Stimulated activated CD4-positive, alpha-beta T cell treated with anti-CD3 and anti-CD28 coated beads, Interleukin-1b, Interleukin-23, amount 100 ng/mL, for 1 hour (primary cell): ENCODE measurements around the gene RAB1B.
"Not testable (repeated sequence)": the region's sequence is repeated elsewhere in the genome, so short reads cannot be mapped to it uniquely, and the experiment has no call there.

Experiments
- DNase-seq, 2 donors: peaks; one replicate each; pipeline ENCODE4 v3.0.0-alpha.2; 2020; ENCODE audit warnings: low read depth in 2 of 2

The RAB1B gene

DNA sequence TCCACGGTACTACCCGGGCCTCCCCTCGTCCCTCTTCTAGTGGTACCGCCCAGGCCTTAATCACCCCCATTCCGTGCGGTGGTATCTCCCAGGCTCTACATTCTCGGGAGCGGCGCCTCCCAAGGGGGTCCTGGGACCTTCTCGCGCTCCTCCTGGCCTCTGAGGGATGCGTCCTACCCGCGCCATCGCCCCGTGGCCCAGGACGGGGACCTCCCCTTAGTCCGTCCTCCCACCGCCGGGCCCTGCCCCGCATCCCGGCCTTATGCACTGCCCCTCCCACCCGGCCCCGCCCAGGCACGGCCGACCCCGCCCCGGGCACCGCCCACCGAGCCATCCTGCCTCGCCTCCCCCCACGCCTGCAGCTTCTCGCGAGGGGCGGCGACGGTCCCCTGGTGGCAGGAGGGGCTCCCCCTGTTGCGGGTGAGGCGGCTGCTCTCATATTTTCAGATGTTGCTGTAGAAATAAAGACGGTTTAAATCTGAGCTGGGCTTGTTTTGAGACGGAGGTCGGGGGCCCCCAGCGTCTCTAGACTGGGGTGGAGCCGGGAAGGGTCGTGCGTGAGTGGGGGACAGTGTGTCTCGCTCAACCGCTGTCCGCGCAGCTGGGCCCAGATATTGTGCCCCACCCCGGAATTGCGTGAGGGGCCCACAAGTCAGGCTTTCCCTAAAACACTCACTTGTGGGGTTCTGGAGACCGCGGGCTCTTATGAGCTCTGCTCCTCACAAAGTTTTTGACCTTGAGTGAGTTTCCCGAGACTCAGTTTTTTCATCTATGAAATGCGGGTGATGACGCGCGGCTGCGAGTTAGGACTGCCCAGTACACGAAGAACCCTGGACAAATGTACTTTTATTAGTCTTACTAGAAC lies 828 bp upstream of the RAB1B start:
- DNase-seq = peak; percentile 62 to 77

DNA sequence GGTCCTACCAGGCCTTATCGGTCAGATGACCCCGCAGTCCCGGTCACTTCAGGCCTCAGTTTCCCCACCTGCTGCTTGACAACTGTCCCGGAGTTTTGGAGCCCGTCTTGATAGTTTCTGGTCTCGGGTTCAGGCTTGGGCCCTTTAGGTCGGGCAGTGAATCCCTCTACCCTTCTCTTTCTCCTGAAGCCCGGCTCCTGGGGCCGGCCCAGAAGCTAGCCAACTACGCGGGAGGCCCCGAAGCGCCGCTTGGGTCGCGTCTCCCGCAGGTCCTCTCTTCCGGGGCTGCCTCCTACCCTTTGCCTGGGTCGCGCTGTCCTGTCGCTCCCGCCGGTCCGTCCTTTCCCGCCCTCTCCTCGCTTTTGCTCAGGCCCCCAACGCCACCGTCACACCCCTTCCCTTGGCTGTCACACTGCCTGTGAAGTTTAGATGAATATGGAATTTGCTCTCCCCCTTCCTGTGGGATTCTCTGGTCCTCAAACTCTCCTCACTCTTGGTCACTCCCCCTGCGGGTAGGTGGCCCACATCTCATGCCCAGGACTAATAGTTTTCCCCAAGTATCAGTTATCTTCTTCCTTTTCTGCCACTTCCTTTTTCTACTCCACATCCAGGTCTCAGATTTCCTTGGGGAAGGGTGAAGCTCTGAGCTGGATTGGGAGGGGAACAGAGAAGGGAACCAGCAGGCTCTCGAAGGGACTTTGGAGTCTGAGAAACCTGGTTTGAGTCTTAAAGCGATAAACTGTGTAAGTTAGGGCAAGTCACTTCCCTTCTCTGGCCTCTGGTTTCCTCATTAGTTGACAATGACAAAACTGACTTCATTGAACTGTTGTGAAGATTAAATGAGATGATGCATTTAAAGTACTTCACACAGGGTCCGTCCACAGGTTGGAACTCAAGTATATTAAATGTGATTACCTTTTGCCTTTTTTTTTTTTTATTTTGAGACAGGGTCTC lies 790 bp downstream of the RAB1B start:
- DNase-seq = no peak

DNA sequence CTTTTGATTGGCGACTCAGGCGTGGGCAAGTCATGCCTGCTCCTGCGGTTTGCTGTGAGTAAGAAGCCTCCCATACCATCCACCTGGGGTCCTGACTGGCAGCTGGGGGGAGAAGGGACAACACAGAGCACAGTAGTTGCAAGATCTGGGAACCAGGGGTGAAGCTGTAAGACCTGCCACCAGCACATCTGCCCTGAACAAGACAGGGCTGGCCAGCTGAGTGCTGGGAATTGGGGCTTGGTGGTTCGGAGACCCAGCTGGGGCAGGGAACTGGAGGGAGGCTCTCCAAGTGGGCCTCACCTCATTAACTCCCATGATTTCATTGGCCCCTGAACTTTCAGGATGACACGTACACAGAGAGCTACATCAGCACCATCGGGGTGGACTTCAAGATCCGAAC lies 3.4 kb downstream of the RAB1B start:
- DNase-seq = no peak

DNA sequence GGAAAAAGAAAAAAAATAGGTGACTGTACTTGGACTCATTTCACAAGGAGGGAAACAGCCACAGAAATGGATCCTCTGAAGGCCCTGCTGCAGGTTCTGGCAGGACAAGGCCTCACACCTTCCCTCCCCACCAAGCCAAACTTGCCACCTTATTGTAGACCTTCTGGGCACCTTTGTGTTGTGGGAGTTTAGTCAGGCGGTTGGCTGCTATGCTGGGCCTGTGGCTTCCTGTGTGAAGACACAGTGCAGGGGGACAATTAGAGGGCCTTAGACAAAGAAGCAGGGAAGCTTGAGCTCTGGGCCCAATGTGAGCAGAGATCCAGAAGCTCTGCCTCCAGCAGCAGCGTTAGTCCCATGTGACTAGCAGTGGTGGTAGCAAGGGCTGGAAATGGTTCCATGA lies 4.2 kb downstream of the RAB1B start:
- DNase-seq = no peak

- DNase-seq = no peak
Observed at GRCh38 chr11:66274219-66274618, 5.8 kb downstream of the RAB1B start.

DNA sequence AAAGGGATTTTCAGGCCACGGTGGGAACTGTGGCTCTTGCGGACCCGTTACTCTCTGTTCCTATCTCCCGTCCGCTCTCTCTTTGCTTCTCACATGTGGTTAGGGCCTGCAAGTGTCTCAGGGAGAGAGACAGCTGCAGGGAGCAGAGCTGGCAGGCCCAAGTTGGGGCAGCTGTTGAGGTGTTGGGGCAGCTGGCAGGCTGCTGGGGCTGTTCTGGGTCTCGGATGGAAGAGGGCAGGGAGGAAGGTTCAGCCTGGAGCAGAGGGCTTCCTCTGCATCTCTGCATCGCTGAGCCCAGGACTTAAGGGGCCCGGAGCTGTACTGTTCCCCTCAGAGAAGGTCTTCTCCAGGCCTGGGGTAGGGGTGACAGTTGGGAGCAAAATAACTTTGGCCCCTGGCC lies 7.0 kb downstream of the RAB1B start:
- DNase-seq = no peak

DNA sequence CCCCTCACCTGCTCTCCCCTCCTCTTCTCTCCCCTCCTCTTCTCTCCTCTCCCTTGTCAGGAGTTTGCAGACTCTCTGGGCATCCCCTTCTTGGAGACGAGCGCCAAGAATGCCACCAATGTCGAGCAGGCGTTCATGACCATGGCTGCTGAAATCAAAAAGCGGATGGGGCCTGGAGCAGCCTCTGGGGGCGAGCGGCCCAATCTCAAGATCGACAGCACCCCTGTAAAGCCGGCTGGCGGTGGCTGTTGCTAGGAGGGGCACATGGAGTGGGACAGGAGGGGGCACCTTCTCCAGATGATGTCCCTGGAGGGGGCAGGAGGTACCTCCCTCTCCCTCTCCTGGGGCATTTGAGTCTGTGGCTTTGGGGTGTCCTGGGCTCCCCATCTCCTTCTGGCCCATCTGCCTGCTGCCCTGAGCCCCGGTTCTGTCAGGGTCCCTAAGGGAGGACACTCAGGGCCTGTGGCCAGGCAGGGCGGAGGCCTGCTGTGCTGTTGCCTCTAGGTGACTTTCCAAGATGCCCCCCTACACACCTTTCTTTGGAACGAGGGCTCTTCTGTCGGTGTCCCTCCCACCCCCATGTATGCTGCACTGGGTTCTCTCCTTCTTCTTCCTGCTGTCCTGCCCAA lies 7.7 kb downstream of the RAB1B start:
- DNase-seq = no peak

- not testable (repeated sequence) for DNase-seq
Observed at GRCh38 chr11:66276619-66277018, 8.2 kb downstream of the RAB1B start.

GRCh38 chr11:66277064-66277463 lies 8.6 kb downstream of the RAB1B start:
- not testable (repeated sequence) for DNase-seq

DNA sequence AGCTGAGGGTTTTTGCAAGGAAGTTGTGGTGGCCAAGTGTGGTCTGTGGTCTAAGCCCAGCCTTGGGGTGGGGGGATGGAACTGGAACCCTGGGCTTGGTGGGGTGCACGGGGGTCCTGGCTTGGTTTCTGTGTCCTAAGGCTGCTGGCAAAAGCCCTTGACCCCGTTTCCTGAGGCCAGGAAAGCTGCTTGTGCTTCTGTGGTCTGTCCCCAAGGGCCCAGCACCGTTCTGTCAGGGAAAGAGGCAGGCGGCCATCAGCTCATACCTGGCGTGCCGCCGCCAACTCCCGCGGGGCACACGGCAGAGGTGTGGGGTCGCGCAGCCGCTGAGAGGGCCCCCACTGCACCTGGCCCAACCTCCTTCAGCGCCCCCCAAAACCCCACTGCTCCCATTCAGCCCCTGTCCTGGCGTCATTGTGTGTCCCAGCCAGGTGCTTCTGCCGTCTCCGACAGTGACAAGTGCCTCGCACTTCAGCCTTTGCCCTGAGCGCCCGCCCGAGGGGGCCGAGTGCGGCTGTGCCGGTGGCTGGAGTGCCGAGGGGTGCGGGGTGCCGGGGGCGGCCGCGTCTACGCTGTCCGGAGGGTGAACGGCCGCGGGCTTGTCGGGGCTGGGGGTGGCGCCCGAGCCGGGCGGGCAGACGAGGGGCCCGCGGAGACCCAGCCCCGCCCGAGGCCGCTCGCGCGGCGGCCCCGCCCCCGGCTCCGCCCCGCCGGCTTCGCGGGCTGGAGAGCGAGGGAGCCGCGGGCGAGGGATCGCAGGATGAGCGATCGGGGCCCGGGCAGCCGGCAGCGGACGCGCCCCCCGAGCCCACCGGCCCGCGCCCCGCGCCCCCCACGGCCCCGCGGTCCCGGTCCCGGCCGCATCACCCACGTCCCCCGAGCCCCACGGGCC lies 9.3 kb downstream of the RAB1B start, which contains the start of gene CNIH2:
Gene CNIH2 (plus strand): TSS at position 705 of the 892 bp plus-strand sequence. CDS start 282 bp downstream, outside the sequence.
- no peak for DNase-seq

DNA sequence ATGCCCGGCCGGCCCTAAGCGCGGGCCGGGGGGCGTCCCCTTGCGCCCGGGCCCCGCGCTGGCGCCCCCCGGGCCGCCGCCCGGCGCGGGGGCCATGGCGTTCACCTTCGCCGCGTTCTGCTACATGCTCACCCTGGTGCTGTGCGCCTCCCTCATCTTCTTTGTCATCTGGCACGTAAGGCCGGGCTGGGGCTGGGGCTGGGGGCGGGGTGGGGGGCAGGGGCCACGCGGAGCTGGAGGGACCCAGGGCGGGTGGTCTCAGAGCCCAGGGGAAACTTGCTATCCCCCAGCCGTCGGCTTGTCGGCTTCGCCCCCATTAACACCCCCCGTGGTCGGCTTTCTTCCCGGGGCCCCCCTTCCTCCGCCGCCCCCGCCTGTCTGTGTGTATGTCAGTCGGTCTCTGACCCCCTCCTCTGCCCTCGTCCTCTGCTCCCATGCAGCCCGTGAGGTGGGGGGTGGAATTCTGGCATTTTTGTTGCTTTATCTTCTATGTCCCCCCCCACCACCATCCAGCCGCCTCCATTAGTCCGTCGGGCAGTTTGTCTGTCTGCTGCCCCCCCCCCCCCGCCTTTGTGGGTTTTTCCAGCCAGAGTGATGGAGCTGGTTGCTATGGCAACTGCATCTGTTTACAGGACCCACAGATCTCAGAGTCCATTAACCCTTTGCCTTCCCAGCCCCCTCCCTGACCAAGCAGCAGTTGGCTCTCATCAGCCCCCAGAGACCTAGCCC lies 10.1 kb downstream of the RAB1B start:
- no peak for DNase-seq

GRCh38 chr11:66279092-66279734 lies 10.8 kb downstream of the RAB1B start:
- no peak for DNase-seq

DNA sequence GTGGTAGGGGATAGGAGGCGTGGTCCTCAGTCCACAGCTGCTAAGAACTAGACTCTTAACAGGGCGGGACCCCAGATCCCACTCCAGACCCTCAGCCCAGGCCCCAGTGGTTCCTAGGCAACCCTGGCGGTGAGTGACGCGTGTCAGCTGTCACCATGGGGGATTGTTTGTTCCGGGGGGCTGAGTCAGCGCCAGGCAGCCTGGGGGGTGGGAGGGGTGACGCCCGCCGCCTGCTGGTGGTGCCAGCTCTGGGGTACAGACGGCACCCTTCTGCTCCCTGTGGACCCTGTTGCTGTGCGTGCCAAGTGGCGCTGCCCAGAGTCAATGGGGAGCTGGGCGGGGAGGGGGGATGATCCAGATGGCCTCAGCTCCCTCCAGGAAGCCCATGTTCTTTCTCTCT lies 12.0 kb downstream of the RAB1B start:
- no peak for DNase-seq

GRCh38 chr11:66281001-66281400 lies 12.6 kb downstream of the RAB1B start:
- DNase-seq = no peak

- no peak for DNase-seq
Observed at GRCh38 chr11:66281776-66282467, 13.5 kb downstream of the RAB1B start.

DNA sequence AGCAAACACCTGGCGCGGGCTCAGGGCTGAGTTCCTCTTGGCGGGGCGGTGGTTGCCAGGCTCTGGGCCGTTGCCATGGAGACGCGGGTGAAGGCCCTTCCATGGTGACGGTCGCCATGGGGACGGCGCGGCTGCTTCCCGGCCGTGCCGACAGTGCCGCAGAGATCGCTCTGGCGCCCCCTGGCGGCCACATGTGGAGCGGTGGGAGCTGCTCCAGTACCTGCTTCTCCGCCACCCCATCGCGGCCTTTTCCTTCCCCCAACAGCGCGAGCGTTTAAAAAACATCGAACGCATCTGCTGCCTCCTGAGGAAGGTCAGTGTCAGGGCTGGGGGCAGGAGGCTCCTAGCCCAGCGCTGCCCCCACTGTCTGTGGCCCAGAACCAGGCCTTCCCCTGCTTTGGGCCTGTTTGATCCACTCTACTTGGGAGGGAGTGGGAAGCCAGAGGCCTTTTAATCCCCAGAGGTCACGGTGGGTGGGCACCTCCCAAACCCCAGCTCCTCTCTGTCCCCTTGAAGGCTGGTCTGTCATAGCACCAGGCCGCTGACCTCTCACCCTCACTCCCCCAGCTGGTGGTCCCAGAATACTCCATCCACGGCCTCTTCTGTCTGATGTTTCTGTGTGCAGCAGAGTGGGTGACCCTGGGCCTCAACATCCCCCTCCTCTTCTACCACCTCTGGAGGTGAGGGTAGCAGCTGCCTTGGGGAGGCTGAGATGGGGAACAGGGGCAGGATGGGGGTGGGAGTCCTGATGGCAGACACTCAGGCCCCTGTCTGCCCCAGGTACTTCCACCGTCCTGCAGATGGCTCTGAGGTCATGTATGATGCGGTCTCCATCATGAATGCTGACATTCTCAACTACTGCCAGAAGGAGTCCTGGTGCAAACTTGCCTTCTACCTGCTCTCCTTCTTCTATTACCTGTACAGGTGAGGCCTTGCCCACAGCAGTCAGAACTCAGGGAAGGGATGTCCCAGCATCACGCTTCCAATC lies 14.3 kb downstream of the RAB1B start:
- DNase-seq = peak; percentile 98 to 99

DNA sequence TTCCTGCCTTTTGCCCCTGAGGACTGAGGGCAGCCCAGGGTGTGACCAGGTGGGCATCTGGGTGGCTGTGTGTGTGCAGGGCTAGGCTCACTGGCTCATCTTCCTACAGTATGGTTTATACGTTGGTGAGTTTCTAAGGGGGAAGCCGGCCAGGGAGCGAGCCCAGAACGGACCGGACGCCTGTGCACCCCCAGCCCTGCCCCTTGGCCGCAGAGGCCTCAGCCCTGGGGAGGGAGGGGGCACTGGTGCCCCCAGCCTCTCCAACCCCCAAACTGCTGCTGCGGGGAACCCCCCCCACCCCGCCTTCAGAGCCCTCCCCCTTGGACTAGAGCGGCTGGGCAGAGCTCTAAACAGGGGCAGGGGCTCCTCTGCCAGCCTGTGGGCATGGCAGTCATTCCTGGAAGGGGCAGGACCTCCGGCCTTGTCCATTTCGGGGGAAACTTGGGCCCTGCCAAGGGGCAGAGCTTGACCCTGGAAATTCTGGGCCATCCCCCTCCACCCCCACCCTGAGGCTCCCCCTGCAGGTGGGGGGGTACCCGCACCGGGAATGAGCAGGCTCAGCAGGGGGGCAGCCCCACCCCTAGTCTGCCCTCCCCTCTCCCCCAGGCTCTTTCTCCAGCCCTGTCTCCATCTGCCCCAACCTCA lies 15.1 kb downstream of the RAB1B start:
- no peak for DNase-seq
